Dendritic cell treated with granulocyte-macrophage colony-stimulating factor and Interleukin-4, amounts not matched to agents 40 ng/mL and 50 ng/mL, for 4 days (primary cell): ENCODE results near the gene CD44.

ENCODE experiments used
- H3K27ac Mint-ChIP-seq: one replicate; pipeline ENCODE4 v1.8.0; 2022; ENCODE audit warnings: mild to moderate bottlenecking, mixed read lengths
- H3K27me3 Mint-ChIP-seq: one replicate; pipeline ENCODE4 v1.8.0; 2022; ENCODE audit warnings: mild to moderate bottlenecking, mixed read lengths
- H3K36me3 Mint-ChIP-seq: one replicate; pipeline ENCODE4 v1.8.0; 2022; ENCODE audit warnings: low read depth, mixed read lengths
- H3K4me1 Mint-ChIP-seq: one replicate; pipeline ENCODE4 v1.8.0; 2022; ENCODE audit warnings: low read depth, mixed read lengths
- H3K4me3 Mint-ChIP-seq: one replicate; pipeline ENCODE4 v1.8.0; 2022; ENCODE audit warnings: mild to moderate bottlenecking, moderate library complexity, mixed read lengths
- H3K9me3 Mint-ChIP-seq: one replicate; pipeline ENCODE4 v1.8.0; 2022; ENCODE audit warnings: mixed read lengths
- intact Hi-C: fragments of 100-400 bp; cut with micrococcal nuclease; formaldehyde crosslinking; loops from one replicate; pipeline ENCODE4 v1.15.0; 2022

CD44 gene

GRCh38 chr11:35235936-35236666 is 97.1 kb downstream of the CD44 start:
- Mint-ChIP-seq H3K9me3 (no peaks in the 10 kb centered on the region), H3K27ac (peak overlapping the region; percentile 91), H3K4me1 (peaks cover 84% of the 10 kb centered on the region), H3K36me3 (peaks cover 29% of the 10 kb centered on the region), H3K27me3 (no peaks in the 10 kb centered on the region), H3K4me3 (no peak overlapping the region)
- intact Hi-C loops = loop anchor here (5.0 kb wide), 2 partner anchors 66 to 156 kb away; no protein-coding TSS in a partner anchor

- peak overlapping the region; percentile 91 for H3K27ac Mint-ChIP-seq
- H3K36me3 Mint-ChIP-seq = peaks cover 24% of the 10 kb centered on the region
- peaks cover 83% of the 10 kb centered on the region for H3K4me1 Mint-ChIP-seq
- no peaks in the 10 kb centered on the region for H3K9me3 Mint-ChIP-seq
- H3K4me3 Mint-ChIP-seq = no peak overlapping the region
- intact Hi-C loops = loop anchor here (5.0 kb wide), 2 partner anchors 66 to 156 kb away; no protein-coding TSS in a partner anchor
- no peaks in the 10 kb centered on the region for H3K27me3 Mint-ChIP-seq
Measured at GRCh38 chr11:35236667-35237003, 97.7 kb downstream of the CD44 start.

- H3K27me3 Mint-ChIP-seq = no peaks in the 10 kb centered on the region
- intact Hi-C loops = loop anchor here (5.0 kb wide), 2 partner anchors 65 to 155 kb away; no protein-coding TSS in a partner anchor
- no peaks in the 10 kb centered on the region for H3K9me3 Mint-ChIP-seq
- peak overlapping the region; percentile 91 for H3K27ac Mint-ChIP-seq
- peaks cover 17% of the 10 kb centered on the region for H3K36me3 Mint-ChIP-seq
- H3K4me1 Mint-ChIP-seq = peaks cover 78% of the 10 kb centered on the region
- no peak overlapping the region for H3K4me3 Mint-ChIP-seq
Measured at GRCh38 chr11:35237351-35237750, 98.4 kb downstream of the CD44 start.

GRCh38 chr11:35237860-35238715 is 99.1 kb downstream of the CD44 start:
- no peaks in the 10 kb centered on the region for H3K27me3 Mint-ChIP-seq
- intact Hi-C loops = loop anchor here (5.0 kb wide), 2 partner anchors 64 to 154 kb away; no protein-coding TSS in a partner anchor
- H3K36me3 Mint-ChIP-seq = peaks cover 10% of the 10 kb centered on the region
- H3K9me3 Mint-ChIP-seq = no peaks in the 10 kb centered on the region
- no peak overlapping the region for H3K4me3 Mint-ChIP-seq
- H3K4me1 Mint-ChIP-seq = peaks cover 78% of the 10 kb centered on the region
- peak overlapping the region; percentile 91 for H3K27ac Mint-ChIP-seq

- Mint-ChIP-seq H3K9me3 (no peaks in the 10 kb centered on the region), H3K36me3 (peaks cover 8% of the 10 kb centered on the region), H3K4me1 (peaks cover 70% of the 10 kb centered on the region), H3K27ac (peak overlapping the region; percentile 91), H3K4me3 (no peak overlapping the region), H3K27me3 (no peaks in the 10 kb centered on the region)
- intact Hi-C loops = loop anchor here (5.0 kb wide), 2 partner anchors 63 to 153 kb away; no protein-coding TSS in a partner anchor
Measured at GRCh38 chr11:35238882-35239281, 99.9 kb downstream of the CD44 start.

GRCh38 chr11:35239471-35240075 is 100.6 kb downstream of the CD44 start:
- no peaks in the 10 kb centered on the region for H3K27me3 Mint-ChIP-seq
- intact Hi-C loops = loop anchor here (5.0 kb wide), 2 partner anchors 63 to 153 kb away; no protein-coding TSS in a partner anchor
- H3K36me3 Mint-ChIP-seq = peaks cover 4% of the 10 kb centered on the region
- no peak overlapping the region for H3K4me3 Mint-ChIP-seq
- H3K27ac Mint-ChIP-seq = peak overlapping the region; percentile 40
- no peaks in the 10 kb centered on the region for H3K9me3 Mint-ChIP-seq
- peaks cover 64% of the 10 kb centered on the region for H3K4me1 Mint-ChIP-seq

- Mint-ChIP-seq H3K4me3 (no peak overlapping the region), H3K9me3 (no peaks in the 10 kb centered on the region), H3K36me3 (peaks cover 4% of the 10 kb centered on the region), H3K27me3 (no peaks in the 10 kb centered on the region), H3K4me1 (peaks cover 50% of the 10 kb centered on the region), H3K27ac (no peak overlapping the region)
- intact Hi-C loops = no loop called here
Measured at GRCh38 chr11:35241083-35241482, 102.1 kb downstream of the CD44 start.

GRCh38 chr11:35241531-35241930 is 102.6 kb downstream of the CD44 start:
- H3K4me3 Mint-ChIP-seq = no peak overlapping the region
- H3K4me1 Mint-ChIP-seq = peaks cover 46% of the 10 kb centered on the region
- no peaks in the 10 kb centered on the region for H3K27me3 Mint-ChIP-seq
- no peaks in the 10 kb centered on the region for H3K9me3 Mint-ChIP-seq
- intact Hi-C loops = no loop called here
- peaks cover 4% of the 10 kb centered on the region for H3K36me3 Mint-ChIP-seq
- no peak overlapping the region for H3K27ac Mint-ChIP-seq

GRCh38 chr11:35242412-35243242 is 103.7 kb downstream of the CD44 start:
- H3K9me3 Mint-ChIP-seq = no peaks in the 10 kb centered on the region
- no peaks in the 10 kb centered on the region for H3K27me3 Mint-ChIP-seq
- peaks cover 35% of the 10 kb centered on the region for H3K4me1 Mint-ChIP-seq
- intact Hi-C loops = no loop called here
- H3K27ac Mint-ChIP-seq = no peak overlapping the region
- H3K4me3 Mint-ChIP-seq = no peak overlapping the region
- H3K36me3 Mint-ChIP-seq = peaks cover 4% of the 10 kb centered on the region

- intact Hi-C loops = no loop called here
- Mint-ChIP-seq H3K36me3 (no peaks in the 10 kb centered on the region), H3K9me3 (no peaks in the 10 kb centered on the region), H3K4me1 (peaks cover 26% of the 10 kb centered on the region), H3K4me3 (no peak overlapping the region), H3K27me3 (no peaks in the 10 kb centered on the region), H3K27ac (no peak overlapping the region)
Measured at GRCh38 chr11:35243774-35244173, 104.8 kb downstream of the CD44 start.

- Mint-ChIP-seq H3K27me3 (no peaks in the 10 kb centered on the region), H3K27ac (no peak overlapping the region)
Measured at GRCh38 chr11:35245056-35245455, 106.1 kb downstream of the CD44 start.

GRCh38 chr11:35245786-35246185 is 106.8 kb downstream of the CD44 start:
- H3K4me3 Mint-ChIP-seq = no peak overlapping the region
- H3K9me3 Mint-ChIP-seq = no peaks in the 10 kb centered on the region
- no peak overlapping the region for H3K27ac Mint-ChIP-seq
- no peaks in the 10 kb centered on the region for H3K36me3 Mint-ChIP-seq
- H3K4me1 Mint-ChIP-seq = peaks cover 31% of the 10 kb centered on the region
- intact Hi-C loops = no loop called here
- H3K27me3 Mint-ChIP-seq = no peaks in the 10 kb centered on the region

More at GRCh38 chr11:35245056-35245455, 106.1 kb downstream of the CD44 start:
- Mint-ChIP-seq H3K4me1 (peaks cover 30% of the 10 kb centered on the region), H3K9me3 (no peaks in the 10 kb centered on the region), H3K4me3 (no peak overlapping the region), H3K36me3 (no peaks in the 10 kb centered on the region)
- intact Hi-C loops = no loop called here

GRCh38 chr11:35246745-35247144 is 107.8 kb downstream of the CD44 start:
- no peak overlapping the region for H3K4me3 Mint-ChIP-seq
- no peaks in the 10 kb centered on the region for H3K36me3 Mint-ChIP-seq
- H3K27ac Mint-ChIP-seq = no peak overlapping the region
- H3K9me3 Mint-ChIP-seq = no peaks in the 10 kb centered on the region
- peaks cover 29% of the 10 kb centered on the region for H3K4me1 Mint-ChIP-seq
- no peaks in the 10 kb centered on the region for H3K27me3 Mint-ChIP-seq
- intact Hi-C loops = no loop called here
